B cell (primary cell): ENCODE results near the gene SDK2. TPM values are rescaled to one million over a fixed set of nuclear protein-coding genes. Genes with fewer than 3 reads are reported as not detected.

Source experiments
- ATAC-seq: fragments of 200-7000 bp; cut with Tn5 transposase; one replicate; pipeline ENCODE4 v1.10.0; 2021; ENCODE audit warnings: low read depth, mild to moderate bottlenecking, moderate number of reproducible peaks, moderate library complexity
- CTCF ChIA-PET: fragments of 350-600 bp; sonication (Branson Sonifier 250); formaldehyde crosslinking; loops from one replicate; lab custom pipeline; 2021; ENCODE audit warnings: antibody characterized with exemption, inconsistent platforms; lab: Charles Lee
- POLR2A ChIA-PET: fragments of 350-600 bp; sonication (Branson Sonifier 250); formaldehyde crosslinking; loops from one replicate; lab custom pipeline; 2021; ENCODE audit warnings: antibody characterized with exemption; lab: Charles Lee
- DNase-seq: peaks from one replicate; pipeline ENCODE4 v3.0.0; 2013
- H2AFZ ChIP-seq: 2 replicates; pipeline ENCODE4 v1.6.1; 2012; ENCODE audit warnings: mild to moderate bottlenecking, low read depth, low read length; ENCODE audit not compliant: insufficient read depth, poor library complexity, severe bottlenecking
- H3K27ac ChIP-seq, 2 donors: 1 replicate in 1 of 2; 2 replicates in 1 of 2; pipeline ENCODE4 v1.5.1; 2012 to 2013; ENCODE audit warnings: low read length in 2 of 2, mild to moderate bottlenecking in 2 of 2, moderate library complexity in 1 of 2
- H3K27me3 ChIP-seq, 4 experiments: fragments of 200-600 bp in 1 of 4; sonication (generic) in 1 of 4; replicated peaks in 1 of 4; 1 replicate in 2 of 4; 2 replicates in 2 of 4; pipeline versions ENCODE4 v1.6.1 to v1.7.0; 2013 to 2016; ENCODE audit warnings: low read length in 3 of 4, mild to moderate bottlenecking in 2 of 4, mixed read lengths in 1 of 4, moderate library complexity in 1 of 4; ENCODE audit not compliant: insufficient read depth in 4 of 4, control insufficient read depth in 3 of 4; ENCODE audit errors: control extremely low read depth in 1 of 4
- H3K36me3 ChIP-seq, 2 experiments: replicated peaks in 1 of 2; 1 replicate in 1 of 2; 2 replicates in 1 of 2; pipeline versions ENCODE4 v1.6.1 to v1.7.1; 2013; ENCODE audit warnings: low read length in 1 of 2; ENCODE audit not compliant: insufficient read depth in 2 of 2, control insufficient read depth in 1 of 2; ENCODE audit errors: control extremely low read depth in 1 of 2, extremely low read depth in 1 of 2
- H3K4me1 ChIP-seq, 2 donors: fragments of 200-600 bp in 1 of 2; sonication (generic) in 1 of 2; 1 replicate in 1 of 2; 2 replicates in 1 of 2; pipeline versions ENCODE4 v1.5.1 to v1.6.1; 2013 to 2017; ENCODE audit warnings: low read length in 2 of 2; ENCODE audit not compliant: control insufficient read depth in 2 of 2, insufficient read depth in 2 of 2
- H3K4me2 ChIP-seq: replicated peaks from 2 replicates; pipeline ENCODE3; 2012; ENCODE audit warnings: mild to moderate bottlenecking, low read depth, low read length; ENCODE audit not compliant: poor library complexity, severe bottlenecking
- H3K4me3 ChIP-seq, 5 experiments: fragments of 200-600 bp in 1 of 5; sonication (generic) in 1 of 5; 1 replicate in 3 of 5; 2 replicates in 2 of 5; pipeline versions ENCODE4 v1.5.1 to v1.7.0; 2011 to 2016; ENCODE audit warnings: low read length in 4 of 5, mild to moderate bottlenecking in 4 of 5, low read depth in 2 of 5, control low read depth in 1 of 5, moderate library complexity in 1 of 5; ENCODE audit not compliant: insufficient read depth in 1 of 5; ENCODE audit errors: control extremely low read depth in 1 of 5, extremely low read depth in 1 of 5
- H3K79me2 ChIP-seq: fragments of 200-600 bp; sonication (generic); one replicate; pipeline ENCODE4 v1.6.0; 2016; ENCODE audit warnings: low read length; ENCODE audit not compliant: control insufficient read depth, insufficient read depth
- H3K9ac ChIP-seq: fragments of 200-600 bp; sonication (generic); 2 replicates; pipeline ENCODE4 v1.6.1; 2017; ENCODE audit warnings: mild to moderate bottlenecking, low read length, moderate library complexity
- H3K9me3 ChIP-seq, 3 donors: one replicate each; pipeline versions ENCODE4 v1.6.1 to v1.7.1; 2013; ENCODE audit warnings: low read length in 2 of 3; ENCODE audit not compliant: control insufficient read depth in 2 of 3, insufficient read depth in 1 of 3; ENCODE audit errors: control extremely low read depth in 1 of 3
- H4K20me1 ChIP-seq: 2 replicates; pipeline ENCODE4 v1.6.0; 2012; ENCODE audit warnings: mild to moderate bottlenecking, low read length; ENCODE audit not compliant: insufficient read depth, control insufficient read depth, poor library complexity, severe bottlenecking
- H3K27ac Mint-ChIP-seq: one replicate; pipeline ENCODE4 v1.8.0; 2021; ENCODE audit warnings: mixed read lengths
- H3K27me3 Mint-ChIP-seq: one replicate; pipeline ENCODE4 v1.8.0; 2021; ENCODE audit warnings: mixed read lengths
- H3K4me1 Mint-ChIP-seq: one replicate; pipeline ENCODE4 v1.8.0; 2021; ENCODE audit warnings: mixed read lengths
- H3K4me3 Mint-ChIP-seq: one replicate; pipeline ENCODE4 v1.8.0; 2021; ENCODE audit warnings: mixed read lengths
- H3K9me3 Mint-ChIP-seq: one replicate; pipeline ENCODE4 v1.8.0; 2022; ENCODE audit warnings: mixed read lengths; ENCODE audit not compliant: insufficient read depth
- EZH2 ChIP-seq: IDR thresholded peaks from 2 replicates; pipeline ENCODE4 v1.6.1; 2012; ENCODE audit warnings: borderline replicate concordance, low read depth, mild to moderate bottlenecking, moderate library complexity, low read length; ENCODE audit not compliant: insufficient read depth, poor library complexity, severe bottlenecking
- WGBS: methylation state at CpG from one replicate; pipeline ENCODE4 v1.1.5; 2013; ENCODE audit warnings: missing lambda C conversion rate; ENCODE audit not compliant: insufficient coverage; 5-methylcytosine and 5-hydroxymethylcytosine counted together
- intact Hi-C: fragments of 100-400 bp; cut with micrococcal nuclease; formaldehyde crosslinking; loops from one replicate; pipeline ENCODE4 v1.10.0; 2022
- polyA plus RNA-seq: library from polyadenylated mRNA; depleted of rRNA; stranded (reverse); fragments of >200 nt; gene quantifications from 2 replicates; pipeline ENCODE4 v1.2.3, GENCODE V29; 2012
- total RNA-seq, 2 donors: library from RNA; stranded (reverse); fragments of 120-200 nt in 1 of 2; gene quantifications; 1 replicate in 1 of 2; 2 replicates in 1 of 2; pipeline versions ENCODE4 v1.2.3 to v1.2.4, GENCODE V29; 2013 to 2022
- TF ChIP-seq, protein P1 (sequence below): fragments of 200-600 bp; IDR thresholded peaks from one replicate; pipeline ENCODE4 v1.8.0; 2022; ENCODE audit warnings: antibody characterized with exemption, mild to moderate bottlenecking

Gene SDK2
- total and polyA plus RNA-seq, 2 donors (not counting 1 experiment from before 2014, with no cell fraction given), result 3.2 to 13.0 TPM

GRCh38 chr17:73534209-73534909 is 109.9 kb downstream of the SDK2 start:
- H3K79me2 ChIP-seq, result peaks cover 39% of the 10 kb centered on the region
- H3K4me1 ChIP-seq, result no peaks in the 10 kb centered on the region
- TF ChIP-seq, protein P1, sequence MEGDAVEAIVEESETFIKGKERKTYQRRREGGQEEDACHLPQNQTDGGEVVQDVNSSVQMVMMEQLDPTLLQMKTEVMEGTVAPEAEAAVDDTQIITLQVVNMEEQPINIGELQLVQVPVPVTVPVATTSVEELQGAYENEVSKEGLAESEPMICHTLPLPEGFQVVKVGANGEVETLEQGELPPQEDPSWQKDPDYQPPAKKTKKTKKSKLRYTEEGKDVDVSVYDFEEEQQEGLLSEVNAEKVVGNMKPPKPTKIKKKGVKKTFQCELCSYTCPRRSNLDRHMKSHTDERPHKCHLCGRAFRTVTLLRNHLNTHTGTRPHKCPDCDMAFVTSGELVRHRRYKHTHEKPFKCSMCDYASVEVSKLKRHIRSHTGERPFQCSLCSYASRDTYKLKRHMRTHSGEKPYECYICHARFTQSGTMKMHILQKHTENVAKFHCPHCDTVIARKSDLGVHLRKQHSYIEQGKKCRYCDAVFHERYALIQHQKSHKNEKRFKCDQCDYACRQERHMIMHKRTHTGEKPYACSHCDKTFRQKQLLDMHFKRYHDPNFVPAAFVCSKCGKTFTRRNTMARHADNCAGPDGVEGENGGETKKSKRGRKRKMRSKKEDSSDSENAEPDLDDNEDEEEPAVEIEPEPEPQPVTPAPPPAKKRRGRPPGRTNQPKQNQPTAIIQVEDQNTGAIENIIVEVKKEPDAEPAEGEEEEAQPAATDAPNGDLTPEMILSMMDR, result no peak
- TF ChIP-seq EZH2, result no peak
- no peak overlapping the region for H3K4me2 ChIP-seq
- no peaks in the 10 kb centered on the region for H3K9me3 Mint-ChIP-seq
- DNase-seq (no peak), ATAC-seq (no peak)
- H3K27me3 Mint-ChIP-seq, result no peaks in the 10 kb centered on the region
- H3K4me3 ChIP-seq, result no peak overlapping the region
- no peak overlapping the region for H3K9ac ChIP-seq
- H3K27ac Mint-ChIP-seq, result no peak overlapping the region
- H2AFZ ChIP-seq, result no peak overlapping the region
- H3K4me3 Mint-ChIP-seq, result no peak overlapping the region
- WGBS, result 88% methylated on average over 12 of the region's 15 CpGs
- ChIA-PET CTCF (no interaction called here), POLR2A (no interaction called here)
- no peaks in the 10 kb centered on the region for H3K36me3 ChIP-seq
- no peaks in the 10 kb centered on the region for H3K9me3 ChIP-seq
- H4K20me1 ChIP-seq, result peaks cover 44% of the 10 kb centered on the region
- no peak overlapping the region for H3K27ac ChIP-seq
- H3K27me3 ChIP-seq, result no peaks in the 10 kb centered on the region
- intact Hi-C loops, result no loop called here
- peaks cover 8% of the 10 kb centered on the region for H3K4me1 Mint-ChIP-seq

GRCh38 chr17:73533781-73534180 is 110.5 kb downstream of the SDK2 start:
- Mint-ChIP-seq H3K27ac (no peak overlapping the region), H3K9me3 (no peaks in the 10 kb centered on the region), H3K27me3 (no peaks in the 10 kb centered on the region), H3K4me3 (no peak overlapping the region), H3K4me1 (peaks cover 8% of the 10 kb centered on the region)
- CTCF ChIA-PET, result no interaction called here
- TF ChIP-seq EZH2, result no peak
- TF ChIP-seq, protein P1, result no peak
- no peaks in the 10 kb centered on the region for H3K27me3 ChIP-seq
- intact Hi-C loops, result no loop called here
- ATAC-seq (no peak), DNase-seq (no peak)
- no peaks in the 10 kb centered on the region for H3K36me3 ChIP-seq
- H3K4me2 ChIP-seq, result no peak overlapping the region
- WGBS, result 100% methylated on average over 4 of the region's 7 CpGs
- peaks cover 35% of the 10 kb centered on the region for H3K79me2 ChIP-seq
- no peak overlapping the region for H3K4me3 ChIP-seq
- POLR2A ChIA-PET, result no interaction called here
- no peak overlapping the region for H3K27ac ChIP-seq
- H2AFZ ChIP-seq, result no peak overlapping the region
- H3K9ac ChIP-seq, result no peak overlapping the region
- no peaks in the 10 kb centered on the region for H3K4me1 ChIP-seq
- H4K20me1 ChIP-seq, result peaks cover 39% of the 10 kb centered on the region
- no peaks in the 10 kb centered on the region for H3K9me3 ChIP-seq
